Measurements from ENCODE around the gene SLC39A3.

Gene SLC39A3

GRCh38 chr19:2750808-2751437 is 11.1 kb upstream of the SLC39A3 start:
- TF ChIP-seq TCF12 (IDR thresholded peaks at IDR 0.05; ENCODE audit: low read depth) (no peak), EGR1 (IDR thresholded peaks at IDR 0.05) (no peak), EP300 (IDR thresholded peaks at IDR 0.05; ENCODE audit: borderline replicate concordance) (no peak), TAF1 (IDR thresholded peaks at IDR 0.05; ENCODE audit: low read depth) (no peak), TEAD4 (IDR thresholded peaks at IDR 0.05) (no peak), NFIC (IDR thresholded peaks at IDR 0.05) (no peak), MAX (IDR thresholded peaks at IDR 0.05) (no peak), RAD21 (IDR thresholded peaks at IDR 0.05; ENCODE audit: low read depth) (no peak), FOXM1 (IDR thresholded peaks at IDR 0.05; ENCODE audit: borderline replicate concordance, low read depth) (no peak), REST (IDR thresholded peaks at IDR 0.05; ENCODE audit: low read depth) (no peak), CREB1 (IDR thresholded peaks at IDR 0.05; ENCODE audit: low read depth) (no peak), YY1 (IDR thresholded peaks at IDR 0.05; ENCODE audit: low read depth) (no peak), ZBTB7A (IDR thresholded peaks at IDR 0.05; ENCODE audit: low read depth) (no peak), CEBPB (IDR thresholded peaks at IDR 0.05) (no peak)
- TF ChIP-seq, protein P1, sequence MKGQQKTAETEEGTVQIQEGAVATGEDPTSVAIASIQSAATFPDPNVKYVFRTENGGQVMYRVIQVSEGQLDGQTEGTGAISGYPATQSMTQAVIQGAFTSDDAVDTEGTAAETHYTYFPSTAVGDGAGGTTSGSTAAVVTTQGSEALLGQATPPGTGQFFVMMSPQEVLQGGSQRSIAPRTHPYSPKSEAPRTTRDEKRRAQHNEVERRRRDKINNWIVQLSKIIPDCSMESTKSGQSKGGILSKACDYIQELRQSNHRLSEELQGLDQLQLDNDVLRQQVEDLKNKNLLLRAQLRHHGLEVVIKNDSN (IDR thresholded peaks at IDR 0.05), result no peak

DNA sequence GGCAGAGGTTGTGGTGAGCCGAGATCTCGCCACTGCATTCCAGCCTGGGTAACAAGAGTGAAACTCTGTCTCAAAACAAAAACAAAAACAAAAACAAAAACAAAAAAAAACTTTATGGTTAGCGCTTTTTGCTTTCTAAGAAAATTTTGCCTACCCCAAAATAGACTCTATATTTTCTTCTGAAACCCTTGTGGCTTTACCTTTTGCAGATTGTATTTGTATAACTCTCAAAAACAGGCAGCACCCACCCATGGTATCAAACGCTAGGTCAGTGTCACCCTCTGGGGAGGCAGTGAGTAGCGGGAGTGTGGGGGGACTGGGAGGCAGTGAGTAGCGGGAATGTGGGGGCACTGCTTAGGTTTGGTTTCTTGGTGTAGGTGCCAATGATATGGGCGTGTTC is 7.5 kb upstream of the SLC39A3 start:
- TF ChIP-seq CREB1 (IDR thresholded peaks at IDR 0.05; ENCODE audit: low read depth), result no peak

DNA sequence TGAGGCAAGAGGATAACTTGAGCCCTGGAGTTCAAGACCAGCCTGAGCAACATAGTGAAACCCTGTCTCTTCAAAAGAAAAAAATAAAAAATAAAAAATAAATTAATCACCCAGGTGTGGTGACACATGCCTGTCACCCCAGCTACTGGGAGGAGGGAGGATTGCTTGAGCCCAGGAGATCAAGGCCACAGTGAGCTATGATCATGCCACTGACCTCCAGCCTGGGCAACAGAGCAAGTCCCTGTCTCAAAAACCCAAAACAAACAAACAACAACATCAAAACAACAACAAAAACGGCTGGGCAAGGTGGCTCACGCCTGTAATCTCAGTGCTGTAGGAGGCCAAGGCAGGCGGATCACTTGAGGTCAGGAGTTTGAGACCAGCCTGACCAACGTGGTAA is 4.3 kb upstream of the SLC39A3 start:
- TF ChIP-seq TEAD4 (IDR thresholded peaks at IDR 0.05), result no peak
- TF ChIP-seq FOXM1 (IDR thresholded peaks at IDR 0.05; ENCODE audit: borderline replicate concordance, low read depth), result no peak
- no peak for TF ChIP-seq REST (IDR thresholded peaks at IDR 0.05; ENCODE audit: low read depth)
- TF ChIP-seq TAF1 (IDR thresholded peaks at IDR 0.05; ENCODE audit: low read depth), result no peak
- TF ChIP-seq, protein P1 (IDR thresholded peaks at IDR 0.05), result no peak
- no peak for TF ChIP-seq ZBTB7A (IDR thresholded peaks at IDR 0.05; ENCODE audit: low read depth)
- no peak for TF ChIP-seq CEBPB (IDR thresholded peaks at IDR 0.05)
- no peak for TF ChIP-seq CREB1 (IDR thresholded peaks at IDR 0.05; ENCODE audit: low read depth)
- no peak for TF ChIP-seq YY1 (IDR thresholded peaks at IDR 0.05; ENCODE audit: low read depth)
- no peak for TF ChIP-seq EGR1 (IDR thresholded peaks at IDR 0.05)
- no peak for TF ChIP-seq MAX (IDR thresholded peaks at IDR 0.05)
- no peak for TF ChIP-seq EP300 (IDR thresholded peaks at IDR 0.05; ENCODE audit: borderline replicate concordance)

GRCh38 chr19:2743099-2743498 is 3.3 kb upstream of the SLC39A3 start:
- TF ChIP-seq RAD21 (IDR thresholded peaks at IDR 0.05; ENCODE audit: low read depth), result no peak
- TF ChIP-seq, protein P1 (IDR thresholded peaks at IDR 0.05), result no peak
- no peak for TF ChIP-seq ZBTB7A (IDR thresholded peaks at IDR 0.05; ENCODE audit: low read depth)

GRCh38 chr19:2740314-2740656 is 468 bp upstream of the SLC39A3 start:
- TF ChIP-seq RAD21 (IDR thresholded peaks at IDR 0.05; ENCODE audit: low read depth) (no peak), REST (IDR thresholded peaks at IDR 0.05; ENCODE audit: low read depth) (no peak), FOXM1 (IDR thresholded peaks at IDR 0.05; ENCODE audit: borderline replicate concordance, low read depth) (no peak), TCF12 (IDR thresholded peaks at IDR 0.05; ENCODE audit: low read depth) (no peak), EP300 (IDR thresholded peaks at IDR 0.05; ENCODE audit: borderline replicate concordance) (no peak), EGR1 (IDR thresholded peaks at IDR 0.05) (no peak), NFIC (IDR thresholded peaks at IDR 0.05) (no peak), TEAD4 (IDR thresholded peaks at IDR 0.05) (no peak), MAX (IDR thresholded peaks at IDR 0.05) (no peak), CEBPB (IDR thresholded peaks at IDR 0.05) (no peak)

All from Ishikawa (cell line).